SK-N-MC (cell line): ENCODE results near the gene HIBCH.

Experiments
- EZH2 ChIP-seq: fragments of 200-600 bp; sonication (generic); IDR thresholded peaks from one replicate; pipeline ENCODE4 v1.6.1; 2017; ENCODE audit warnings: antibody characterized with exemption
- POLR2AphosphoS5 ChIP-seq: IDR thresholded peaks from 2 replicates; pipeline ENCODE4 v1.6.1; 2012; ENCODE audit warnings: mild to moderate bottlenecking, low read depth, low read length, borderline replicate concordance

GRCh38 chr2:190255676-190256075, 64.0 kb downstream of the HIBCH start:
- TF ChIP-seq POLR2AphosphoS5 (no peak), EZH2 (no peak)
